HUES64 (cell line): ENCODE data around the gene MLEC.
A peak's percentile ranks its signal among the peaks of the same experiment; 100 is the strongest.
"Not testable (repeated sequence)": the region's sequence is repeated elsewhere in the genome, so short reads cannot be mapped to it uniquely, and the experiment has no call there.

Experiments used
- H3K27ac ChIP-seq: 2 replicates; pipeline ENCODE4 v1.7.0; 2013; ENCODE audit warnings: low read depth, low read length, inconsistent platforms
- H3K27me3 ChIP-seq: 2 replicates; pipeline ENCODE4 v1.6.1; 2013; ENCODE audit warnings: mild to moderate bottlenecking, low read length; ENCODE audit not compliant: insufficient read depth
- H3K36me3 ChIP-seq: 2 replicates; pipeline ENCODE4 v1.6.1; 2013; ENCODE audit warnings: mild to moderate bottlenecking, low read length; ENCODE audit not compliant: insufficient read depth
- H3K4me1 ChIP-seq: 2 replicates; pipeline ENCODE4 v1.6.1; 2013; ENCODE audit warnings: mild to moderate bottlenecking, low read length, moderate library complexity; ENCODE audit not compliant: insufficient read depth
- H3K4me3 ChIP-seq: 2 replicates; pipeline ENCODE4 v1.5.1; 2013; ENCODE audit warnings: mild to moderate bottlenecking, low read length, moderate library complexity
- H3K9ac ChIP-seq: 2 replicates; pipeline ENCODE4 v1.6.1; 2013; ENCODE audit warnings: mild to moderate bottlenecking, low read depth, low read length
- H3K9me3 ChIP-seq: 2 replicates; pipeline ENCODE4 v1.6.1; 2013; ENCODE audit warnings: low read depth, low read length; ENCODE audit not compliant: insufficient read depth
- WGBS: fragments of 150-250, 120-280 bp; methylation state at CpG from one replicate; pipeline ENCODE4 v1.1.7; 2013; ENCODE audit warnings: missing lambda C conversion rate; 5-methylcytosine and 5-hydroxymethylcytosine counted together

MLEC gene

GRCh38 chr12:120725151-120725658, 38.3 kb downstream of the MLEC start:
- Histone ChIP-seq H3K9ac (0 out of 2 replicates have a peak overlapping the region, but pooled peaks have one; percentile 29), H3K9me3 (no peaks in the 10 kb centered on the region), H3K36me3 (peaks cover 44% of the 10 kb centered on the region), H3K4me1 (no peaks in the 10 kb centered on the region), H3K4me3 (peak overlapping the region; percentile 70), H3K27me3 (peaks cover 7% of the 10 kb centered on the region; the same call in 1 of the 2 replicates), H3K27ac (no peak overlapping the region)
- 36% methylated on average over 14 of the region's 14 CpGs for WGBS

- Histone ChIP-seq H3K9ac (peak within 1 kb of the TSS; percentile 79), H3K4me3 (peak within 1 kb of the TSS; percentile 70), H3K27me3 (peaks cover 7% of the 10 kb centered on the region; the same call in 1 of the 2 replicates), H3K4me1 (no peaks in the 10 kb centered on the region), H3K36me3 (peaks cover 40% of the 10 kb centered on the region), H3K9me3 (no peaks in the 10 kb centered on the region), H3K27ac (no peak within 1 kb of the TSS)
- WGBS = 12% methylated on average over 66 of the region's 66 CpGs
Observed at GRCh38 chr12:120725659-120726509, 38.9 kb downstream of the MLEC start, which contains the start of gene ACADS. ACADS (plus strand) TSS chr12:120725826; CDS start chr12:120725886, 60 bp downstream.

- H3K36me3 ChIP-seq = peaks cover 38% of the 10 kb centered on the region
- H3K27ac ChIP-seq = no peak overlapping the region
- H3K4me1 ChIP-seq = no peaks in the 10 kb centered on the region
- H3K27me3 ChIP-seq = peaks cover 7% of the 10 kb centered on the region; the same call in 1 of the 2 replicates
- H3K9me3 ChIP-seq = no peaks in the 10 kb centered on the region
- peak overlapping the region; percentile 79; the same call in 1 of the 2 replicates for H3K9ac ChIP-seq
- H3K4me3 ChIP-seq = peak overlapping the region; percentile 70; the same call in 1 of the 2 replicates
- 92% methylated on average over 9 of the region's 9 CpGs for WGBS
Observed at GRCh38 chr12:120726510-120726793, 39.5 kb downstream of the MLEC start.

GRCh38 chr12:120726961-120727360, 40.0 kb downstream of the MLEC start:
- H3K9me3 ChIP-seq = no peaks in the 10 kb centered on the region
- no peak overlapping the region for H3K4me3 ChIP-seq
- no peaks in the 10 kb centered on the region for H3K4me1 ChIP-seq
- WGBS = 96% methylated on average over 9 of the region's 9 CpGs
- peaks cover 33% of the 10 kb centered on the region for H3K36me3 ChIP-seq
- H3K27me3 ChIP-seq = peaks cover 7% of the 10 kb centered on the region; the same call in 1 of the 2 replicates
- H3K9ac ChIP-seq = no peak overlapping the region
- no peak overlapping the region for H3K27ac ChIP-seq

- not testable (repeated sequence) for H3K9ac ChIP-seq, H3K36me3 ChIP-seq, H3K4me3 ChIP-seq, H3K27me3 ChIP-seq, H3K9me3 ChIP-seq, H3K27ac ChIP-seq, H3K4me1 ChIP-seq
- 97% methylated on average over 35 of the region's 35 CpGs for WGBS
Observed at GRCh38 chr12:120732198-120732597, 45.2 kb downstream of the MLEC start.

- Histone ChIP-seq H3K9ac (no peak overlapping the region), H3K36me3 (0 out of 2 replicates have a peak, but pooled peaks cover 6% of the 10 kb centered on the region), H3K27ac (no peak overlapping the region), H3K4me1 (no peaks in the 10 kb centered on the region), H3K27me3 (no peaks in the 10 kb centered on the region), H3K9me3 (no peaks in the 10 kb centered on the region), H3K4me3 (no peak overlapping the region)
- 93% methylated on average over 3 of the region's 3 CpGs for WGBS
Observed at GRCh38 chr12:120733574-120733973, 46.6 kb downstream of the MLEC start.

GRCh38 chr12:120734210-120734609, 47.3 kb downstream of the MLEC start:
- H3K36me3 ChIP-seq = 0 out of 2 replicates have a peak, but pooled peaks cover 6% of the 10 kb centered on the region
- no peaks in the 10 kb centered on the region for H3K4me1 ChIP-seq
- WGBS = 96% methylated on average over 10 of the region's 10 CpGs

GRCh38 chr12:120735181-120735580, 48.2 kb downstream of the MLEC start:
- H3K27ac ChIP-seq = no peak overlapping the region
- no peak overlapping the region for H3K9ac ChIP-seq
- no peaks in the 10 kb centered on the region for H3K27me3 ChIP-seq
- no peaks in the 10 kb centered on the region for H3K9me3 ChIP-seq
- WGBS = 100% methylated on average over 2 of the region's 3 CpGs
- H3K36me3 ChIP-seq = 0 out of 2 replicates have a peak, but pooled peaks cover 6% of the 10 kb centered on the region
- no peaks in the 10 kb centered on the region for H3K4me1 ChIP-seq
- H3K4me3 ChIP-seq = no peak overlapping the region

More at GRCh38 chr12:120734210-120734609, 47.3 kb downstream of the MLEC start:
- Histone ChIP-seq H3K9ac (no peak overlapping the region), H3K27ac (no peak overlapping the region), H3K27me3 (no peaks in the 10 kb centered on the region), H3K4me3 (no peak overlapping the region), H3K9me3 (no peaks in the 10 kb centered on the region)

GRCh38 chr12:120736404-120737331, 49.7 kb downstream of the MLEC start:
- Histone ChIP-seq H3K9ac (no peak overlapping the region), H3K9me3 (no peaks in the 10 kb centered on the region), H3K36me3 (no peaks in the 10 kb centered on the region), H3K27ac (no peak overlapping the region), H3K27me3 (no peaks in the 10 kb centered on the region), H3K4me3 (no peak overlapping the region), H3K4me1 (no peaks in the 10 kb centered on the region)
- 91% methylated on average over 38 of the region's 38 CpGs for WGBS

- no peaks in the 10 kb centered on the region for H3K27me3 ChIP-seq
- H3K9ac ChIP-seq = no peak overlapping the region
- 87% methylated on average over 25 of the region's 25 CpGs for WGBS
- H3K27ac ChIP-seq = no peak overlapping the region
- H3K9me3 ChIP-seq = no peaks in the 10 kb centered on the region
- H3K4me1 ChIP-seq = no peaks in the 10 kb centered on the region
- no peak overlapping the region for H3K4me3 ChIP-seq
- H3K36me3 ChIP-seq = no peaks in the 10 kb centered on the region
Observed at GRCh38 chr12:120737557-120738251, 50.8 kb downstream of the MLEC start.
